Liver (tissue), 9 donors: Measurements from ENCODE around the gene STX1A. TPM values are rescaled to one million over a fixed set of nuclear protein-coding genes. Genes with fewer than 3 reads are reported as not detected.
A peak's percentile ranks its signal among the peaks of the same experiment; 100 is the strongest.

ENCODE experiments used
- DNase-seq: peaks from one replicate; pipeline ENCODE4 v3.0.0-alpha.2; 2017; ENCODE audit warnings: low spot score
- H3K27ac ChIP-seq, 2 donors: one replicate each; pipeline ENCODE4 v1.7.0; 2013; ENCODE audit warnings: inconsistent platforms in 2 of 2, low read length in 2 of 2, control low read depth in 1 of 2, low read depth in 1 of 2, mild to moderate bottlenecking in 1 of 2
- H3K27me3 ChIP-seq, 4 donors: one replicate each; pipeline versions ENCODE4 v1.6.1 to v1.7.0; 2013; ENCODE audit warnings: low read length in 3 of 4, inconsistent platforms in 1 of 4, mild to moderate bottlenecking in 1 of 4, moderate library complexity in 1 of 4; ENCODE audit not compliant: control insufficient read depth in 4 of 4, insufficient read depth in 4 of 4
- H3K36me3 ChIP-seq, 4 donors: one replicate each; pipeline versions ENCODE4 v1.6.1 to v1.7.0; 2013; ENCODE audit warnings: low read length in 3 of 4, mild to moderate bottlenecking in 3 of 4, low read depth in 1 of 4, moderate library complexity in 1 of 4; ENCODE audit not compliant: control insufficient read depth in 4 of 4, insufficient read depth in 3 of 4
- H3K4me1 ChIP-seq, 4 donors: one replicate each; pipeline versions ENCODE4 v1.6.1 to v1.7.0; 2013; ENCODE audit warnings: low read length in 3 of 4, mild to moderate bottlenecking in 3 of 4, moderate library complexity in 1 of 4; ENCODE audit not compliant: control insufficient read depth in 4 of 4, insufficient read depth in 4 of 4
- H3K4me3 ChIP-seq, 3 donors: one replicate each; pipeline versions ENCODE4 v1.6.1 to v1.7.0; 2013; ENCODE audit warnings: low read length in 3 of 3, control low read depth in 1 of 3, low read depth in 1 of 3, mild to moderate bottlenecking in 1 of 3
- H3K9ac ChIP-seq, 2 donors: one replicate each; pipeline ENCODE4 v1.7.0; 2013; ENCODE audit warnings: low read length in 2 of 2, mild to moderate bottlenecking in 2 of 2, moderate library complexity in 2 of 2, control low read depth in 1 of 2, low read depth in 1 of 2
- H3K9me3 ChIP-seq, 4 donors: one replicate each; pipeline versions ENCODE4 v1.6.1 to v1.7.0; 2013; ENCODE audit warnings: low read length in 3 of 4; ENCODE audit not compliant: control insufficient read depth in 4 of 4
- ATF3 ChIP-seq: IDR thresholded peaks from 2 replicates; pipeline ENCODE4 v1.6.1; 2016; ENCODE audit warnings: antibody characterized with exemption
- EGR1 ChIP-seq, 2 donors: IDR thresholded peaks; 2 replicates each; pipeline ENCODE4 v1.6.1; 2016 to 2018; ENCODE audit warnings: antibody characterized with exemption in 2 of 2, low read depth in 2 of 2
- FOXA1 ChIP-seq: IDR thresholded peaks from 2 replicates; pipeline ENCODE4 v1.6.1; 2016; ENCODE audit warnings: antibody characterized with exemption
- FOXA2 ChIP-seq: IDR thresholded peaks from 2 replicates; pipeline ENCODE4 v1.6.1; 2016; ENCODE audit warnings: antibody characterized with exemption
- HNF4A ChIP-seq, 2 donors: conservative IDR thresholded peaks; 2 replicates each; pipeline ENCODE4 v1.6.1; 2016; ENCODE audit warnings: antibody characterized with exemption in 2 of 2, mild to moderate bottlenecking in 2 of 2
- HNF4G ChIP-seq: IDR thresholded peaks from 2 replicates; pipeline ENCODE4 v1.6.1; 2016; ENCODE audit warnings: antibody characterized with exemption
- JUND ChIP-seq, 2 donors: IDR thresholded peaks; 2 replicates each; pipeline ENCODE4 v1.6.1; 2016; ENCODE audit warnings: antibody characterized with exemption in 2 of 2
- NR2F2 ChIP-seq: IDR thresholded peaks from 2 replicates; pipeline ENCODE4 v1.6.1; 2016; ENCODE audit warnings: antibody characterized with exemption
- RAD21 ChIP-seq, 2 donors: IDR thresholded peaks; 2 replicates each; pipeline ENCODE4 v1.6.1; 2016; ENCODE audit warnings: antibody characterized with exemption in 2 of 2, mild to moderate bottlenecking in 2 of 2
- REST ChIP-seq: IDR thresholded peaks from 2 replicates; pipeline ENCODE4 v1.6.1; 2016; ENCODE audit warnings: antibody characterized with exemption, mild to moderate bottlenecking
- RXRA ChIP-seq, 2 donors: IDR thresholded peaks; 2 replicates each; pipeline ENCODE4 v1.6.1; 2017 to 2018; ENCODE audit warnings: antibody characterized with exemption in 2 of 2, mild to moderate bottlenecking in 1 of 2
- SP1 ChIP-seq: IDR thresholded peaks from 2 replicates; pipeline ENCODE4 v1.6.1; 2018; ENCODE audit warnings: antibody characterized with exemption, mild to moderate bottlenecking
- TAF1 ChIP-seq: conservative IDR thresholded peaks from 2 replicates; pipeline ENCODE4 v1.6.1; 2016; ENCODE audit warnings: antibody characterized with exemption, mild to moderate bottlenecking
- YY1 ChIP-seq: IDR thresholded peaks from 2 replicates; pipeline ENCODE4 v1.6.1; 2016; ENCODE audit warnings: antibody characterized with exemption, mild to moderate bottlenecking
- ZBTB33 ChIP-seq: IDR thresholded peaks from 2 replicates; pipeline ENCODE4 v1.6.1; 2016; ENCODE audit warnings: antibody characterized with exemption
- WGBS: extraction: QIAGEN DNeasy Blood & Tissue Kit; methylation state at CpG from one replicate; pipeline ENCODE4 v1.1.7; 2013; 5-methylcytosine and 5-hydroxymethylcytosine counted together
- polyA plus RNA-seq, 2 donors: library from polyadenylated mRNA; stranded (reverse) in 1 of 2; unstranded in 1 of 2; fragments of 200-250 nt in 1 of 2; fragments of >200 nt in 1 of 2; fragmentation: Nextera tagmentation in 1 of 2; extraction: Ambion mirVana in 1 of 2; gene quantifications; one replicate each; pipeline versions ENCODE4 v1.2.1 to v1.2.3, GENCODE V29; 2013 to 2015
- total RNA-seq, 2 donors: library from RNA; depleted of rRNA; stranded (reverse); fragments of >200 nt; gene quantifications; one replicate each; pipeline ENCODE4 v1.2.3, GENCODE V29; 2014
- TF ChIP-seq, protein P1 (sequence below): fragments of 150-350 bp; IDR thresholded peaks from 2 replicates; pipeline ENCODE4 v1.5.1; 2017; ENCODE audit warnings: improper control_type of control experiment, low read depth, low read length; ENCODE audit not compliant: missing input control
- donor health status: healthy.
- donor health status: healthy.
- donor health status: healthy.
- donor health status: healthy.
- donor health status: healthy.

STX1A gene
- total and polyA plus RNA-seq, 4 donors = 0.49 to 1.9 (median 1.1) TPM

GRCh38 chr7:73739387-73739767, 19.9 kb upstream of the STX1A start:
- 53% methylated on average over 13 of the region's 13 CpGs for WGBS
- Histone ChIP-seq H3K27ac (peak overlapping the region; percentile 97 to 99), H3K36me3 (peaks cover 0 to 15% (median under 1%) of the 10 kb centered on the region in 4 donors), H3K9ac (peak overlapping the region; percentile 92 to 95), H3K4me3 (peak overlapping the region; percentile 43 to 69 (median 56)), H3K27me3 (no peaks in the 10 kb centered on the region), H3K4me1 (peaks cover 0 to 31% (median 16%) of the 10 kb centered on the region in 4 donors), H3K9me3 (no peaks in the 10 kb centered on the region)
- no peak for DNase-seq
- TF ChIP-seq ZBTB33 (no peak), ATF3 (no peak), NR2F2 (no peak), RAD21 (IDR thresholded peaks at IDR 0.05) (no peak), REST (no peak), FOXA1 (no peak), JUND (IDR thresholded peaks at IDR 0.05) (no peak), HNF4A (conservative IDR thresholded peaks at IDR 0.05) (no peak), EGR1 (IDR thresholded peaks at IDR 0.05; ENCODE audit: low read depth in 2 of 2) (no peak), SP1 (no peak), FOXA2 (no peak), YY1 (no peak), RXRA (IDR thresholded peaks at IDR 0.05) (no peak), HNF4G (no peak)
- TF ChIP-seq, protein P1, sequence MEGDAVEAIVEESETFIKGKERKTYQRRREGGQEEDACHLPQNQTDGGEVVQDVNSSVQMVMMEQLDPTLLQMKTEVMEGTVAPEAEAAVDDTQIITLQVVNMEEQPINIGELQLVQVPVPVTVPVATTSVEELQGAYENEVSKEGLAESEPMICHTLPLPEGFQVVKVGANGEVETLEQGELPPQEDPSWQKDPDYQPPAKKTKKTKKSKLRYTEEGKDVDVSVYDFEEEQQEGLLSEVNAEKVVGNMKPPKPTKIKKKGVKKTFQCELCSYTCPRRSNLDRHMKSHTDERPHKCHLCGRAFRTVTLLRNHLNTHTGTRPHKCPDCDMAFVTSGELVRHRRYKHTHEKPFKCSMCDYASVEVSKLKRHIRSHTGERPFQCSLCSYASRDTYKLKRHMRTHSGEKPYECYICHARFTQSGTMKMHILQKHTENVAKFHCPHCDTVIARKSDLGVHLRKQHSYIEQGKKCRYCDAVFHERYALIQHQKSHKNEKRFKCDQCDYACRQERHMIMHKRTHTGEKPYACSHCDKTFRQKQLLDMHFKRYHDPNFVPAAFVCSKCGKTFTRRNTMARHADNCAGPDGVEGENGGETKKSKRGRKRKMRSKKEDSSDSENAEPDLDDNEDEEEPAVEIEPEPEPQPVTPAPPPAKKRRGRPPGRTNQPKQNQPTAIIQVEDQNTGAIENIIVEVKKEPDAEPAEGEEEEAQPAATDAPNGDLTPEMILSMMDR = no peak

- Histone ChIP-seq H3K4me1 (peaks cover 0 to 31% (median 16%) of the 10 kb centered on the region in 4 donors), H3K4me3 (peak within 1 kb of the TSS; percentile 69 to 91 (median 88)), H3K27ac (peak within 1 kb of the TSS; percentile 97 to 99), H3K9ac (peak within 1 kb of the TSS; percentile 92 to 95), H3K36me3 (peaks cover 0 to 15% (median under 1%) of the 10 kb centered on the region in 4 donors), H3K9me3 (no peaks in the 10 kb centered on the region), H3K27me3 (no peaks in the 10 kb centered on the region)
- peak; percentile 100 for DNase-seq
- WGBS = under 1% methylated on average over 84 of the region's 84 CpGs
- no peak for TF ChIP-seq FOXA2
- no peak for TF ChIP-seq FOXA1
- no peak for TF ChIP-seq NR2F2
- TF ChIP-seq HNF4G = no peak
- TF ChIP-seq ATF3 = no peak
- TF ChIP-seq TAF1 = no peak
- TF ChIP-seq REST = peak; percentile 86
- TF ChIP-seq HNF4A (conservative IDR thresholded peaks at IDR 0.05) = peak in 1 of 2 donors; percentile 58
- peak; percentile 44 to 63 for TF ChIP-seq JUND (IDR thresholded peaks at IDR 0.05)
- TF ChIP-seq, protein P1 = no peak
- TF ChIP-seq SP1 = peak; percentile 83
- peak in 1 of 2 donors; percentile 46 for TF ChIP-seq RAD21 (IDR thresholded peaks at IDR 0.05)
These were observed 19.3 kb upstream of the STX1A start, which contains the start of gene ABHD11 for GRCh38 chr7:73738612-73739386. Gene ABHD11 (minus strand): TSS chr7:73738802. CDS start chr7:73738770, 32 bp downstream.
